HG03175 (cell line): Measurements from ENCODE around the gene ADAP2.
A peak's percentile ranks its signal among the peaks of the same experiment; 100 is the strongest.
"Not testable (repeated sequence)": the region's sequence is repeated elsewhere in the genome, so short reads cannot be mapped to it uniquely, and the experiment has no call there.

ENCODE experiments used
- ATAC-seq: cut with Tn5 transposase; IDR thresholded peaks from one replicate; pipeline ENCODE4 v1.9.1; 2021; ENCODE audit warnings: mild to moderate bottlenecking, moderate library complexity; ENCODE audit not compliant: unreplicated experiment

ADAP2 gene

GRCh38 chr17:30921544-30922196 is at the start of gene ADAP2:
Gene ADAP2, plus strand, starts transcription at chr17:30921945. Its CDS starts 70 bp downstream, at chr17:30922015.
- ATAC-seq: no peak

GRCh38 chr17:30886187-30886586 is 35.6 kb upstream of the ADAP2 start:
- no peak for ATAC-seq

GRCh38 chr17:30894236-30894635 is 27.5 kb upstream of the ADAP2 start:
- ATAC-seq: no peak

GRCh38 chr17:30897311-30897710 is 24.4 kb upstream of the ADAP2 start:
- ATAC-seq: no peak

- ATAC-seq: peak; percentile 35
Observed at GRCh38 chr17:30905742-30906100, 16.0 kb upstream of the ADAP2 start.

- ATAC-seq: peak; percentile 95
Observed at GRCh38 chr17:30906101-30906911, 15.4 kb upstream of the ADAP2 start, which contains the start of gene TEFM. Gene TEFM, minus strand, starts transcription at chr17:30906238. Its CDS starts 40 bp downstream, at chr17:30906198.

- no peak for ATAC-seq
Observed at GRCh38 chr17:30908717-30909420, 12.9 kb upstream of the ADAP2 start.

- ATAC-seq: not testable (repeated sequence)
Observed at GRCh38 chr17:30910151-30910550, 11.6 kb upstream of the ADAP2 start.

GRCh38 chr17:30913955-30914354 is 7.8 kb upstream of the ADAP2 start:
- ATAC-seq: no peak

GRCh38 chr17:30915833-30916611 is 5.7 kb upstream of the ADAP2 start:
- ATAC-seq: no peak

- ATAC-seq: no peak
Observed at GRCh38 chr17:30917050-30917449, 4.7 kb upstream of the ADAP2 start.

GRCh38 chr17:30920282-30920681 is 1.5 kb upstream of the ADAP2 start:
- no peak for ATAC-seq

- ATAC-seq: no peak
Observed at GRCh38 chr17:30920683-30921543, 832 bp upstream of the ADAP2 start.

GRCh38 chr17:30922235-30923030 is 688 bp downstream of the ADAP2 start:
- no peak for ATAC-seq

- no peak for ATAC-seq
Observed at GRCh38 chr17:30924341-30924740, 2.6 kb downstream of the ADAP2 start.

- no peak for ATAC-seq
Observed at GRCh38 chr17:30926516-30926915, 4.8 kb downstream of the ADAP2 start.

- ATAC-seq: no peak
Observed at GRCh38 chr17:30927756-30928155, 6.0 kb downstream of the ADAP2 start.

- ATAC-seq: no peak
Observed at GRCh38 chr17:30928584-30928983, 6.8 kb downstream of the ADAP2 start.

- no peak for ATAC-seq
Observed at GRCh38 chr17:30929081-30929633, 7.4 kb downstream of the ADAP2 start.
